ENCODE data around the gene ENDOU.

DNA sequence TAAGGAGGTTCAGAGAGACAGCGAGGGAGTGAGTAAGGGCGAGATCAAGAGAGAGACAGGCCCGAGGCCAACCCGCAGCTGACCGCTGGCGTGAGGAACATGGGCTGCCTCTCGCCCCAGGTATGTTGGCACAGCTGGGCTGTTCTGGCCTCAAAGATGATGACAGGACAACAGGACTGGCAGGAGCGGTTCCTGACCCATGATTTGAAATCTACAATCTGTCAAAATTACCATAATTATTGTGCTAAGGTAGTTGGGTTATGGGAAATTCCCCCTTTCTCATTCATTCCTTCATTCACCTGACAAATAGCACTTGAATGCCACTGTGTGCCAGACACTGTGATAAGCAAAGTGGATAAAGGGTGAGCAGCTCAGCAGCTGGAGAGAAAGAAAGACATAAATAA, 5.1 kb upstream of the ENDOU start:
- TF ChIP-seq POLR2A (IDR thresholded peaks at IDR 0.05) (no peak), POLR2AphosphoS5 (IDR thresholded peaks at IDR 0.05) (no peak), EP300 (IDR thresholded peaks at IDR 0.05) (no peak)
- TF ChIP-seq, protein P1, sequence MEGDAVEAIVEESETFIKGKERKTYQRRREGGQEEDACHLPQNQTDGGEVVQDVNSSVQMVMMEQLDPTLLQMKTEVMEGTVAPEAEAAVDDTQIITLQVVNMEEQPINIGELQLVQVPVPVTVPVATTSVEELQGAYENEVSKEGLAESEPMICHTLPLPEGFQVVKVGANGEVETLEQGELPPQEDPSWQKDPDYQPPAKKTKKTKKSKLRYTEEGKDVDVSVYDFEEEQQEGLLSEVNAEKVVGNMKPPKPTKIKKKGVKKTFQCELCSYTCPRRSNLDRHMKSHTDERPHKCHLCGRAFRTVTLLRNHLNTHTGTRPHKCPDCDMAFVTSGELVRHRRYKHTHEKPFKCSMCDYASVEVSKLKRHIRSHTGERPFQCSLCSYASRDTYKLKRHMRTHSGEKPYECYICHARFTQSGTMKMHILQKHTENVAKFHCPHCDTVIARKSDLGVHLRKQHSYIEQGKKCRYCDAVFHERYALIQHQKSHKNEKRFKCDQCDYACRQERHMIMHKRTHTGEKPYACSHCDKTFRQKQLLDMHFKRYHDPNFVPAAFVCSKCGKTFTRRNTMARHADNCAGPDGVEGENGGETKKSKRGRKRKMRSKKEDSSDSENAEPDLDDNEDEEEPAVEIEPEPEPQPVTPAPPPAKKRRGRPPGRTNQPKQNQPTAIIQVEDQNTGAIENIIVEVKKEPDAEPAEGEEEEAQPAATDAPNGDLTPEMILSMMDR (IDR thresholded peaks at IDR 0.05) = no peak

Measured in gastroesophageal sphincter (tissue), 3 donors.